ENCODE results near the gene RABL6. TPM values are rescaled to one million over a fixed set of nuclear protein-coding genes. Genes with fewer than 3 reads are reported as not detected.
A peak's percentile ranks its signal among the peaks of the same experiment; 100 is the strongest.

RABL6 gene
- total and polyA plus RNA-seq, 2 of the 4 experiments (the other 2 are of a cell fraction) = 37.1 to 47.5 TPM

- Histone ChIP-seq H4K20me1 (ENCODE audit: insufficient read depth, low read length) (peaks cover 12% of the 10 kb centered on the region), H3K27ac (ENCODE audit: insufficient read depth, low read length) (no peak overlapping the region), H3K9ac (ENCODE audit: low read depth, low read length) (no peak overlapping the region), H3K9me3 (ENCODE audit: control insufficient read depth, insufficient read depth, low read length) (no peaks in the 10 kb centered on the region), H3K4ac (ENCODE audit: low read depth, low read length) (no peak overlapping the region), H3K4me1 (ENCODE audit: control insufficient read depth, insufficient read depth, low read length) (peaks cover 13% of the 10 kb centered on the region), H3K27me3 (ENCODE audit: control insufficient read depth, insufficient read depth, low read length) (no peaks in the 10 kb centered on the region), H3K36me3 (ENCODE audit: control insufficient read depth, insufficient read depth, low read length) (peaks cover 15% of the 10 kb centered on the region; the same call in 1 of the 2 replicates), H2BK15ac (ENCODE audit: low read depth, low read length) (no peak overlapping the region), H2AK9ac (replicated peaks; ENCODE audit: low read depth, low read length, poor library complexity) (peak overlapping the region; percentile 15), H3K4me2 (ENCODE audit: low read depth, low read length) (no peak overlapping the region), H4K8ac (ENCODE audit: low read depth in 2 of 2, low read length in 2 of 2) (no peak overlapping the region), H2AK5ac (ENCODE audit: low read depth, low read length) (no peak overlapping the region), H2BK20ac (ENCODE audit: low read depth, low read length) (no peak overlapping the region), H3K23ac (ENCODE audit: low read depth, low read length) (no peak overlapping the region), H2BK120ac (ENCODE audit: low read depth, low read length) (no peak overlapping the region), H3K9me1 (ENCODE audit: insufficient read depth, low read length) (no peaks in the 10 kb centered on the region), H3K79me1 (ENCODE audit: low read depth in 1 of 2, low read length in 2 of 2) (peaks cover 9 to 20% of the 10 kb centered on the region in 2 experiments; a peak in 2 of 4 replicates), H2AFZ (replicated peaks; ENCODE audit: low read length, poor library complexity) (no peak overlapping the region), H3K14ac (replicated peaks; ENCODE audit: low read depth, low read length) (no peak overlapping the region), H4K5ac (ENCODE audit: low read depth, low read length) (no peak overlapping the region), H3K56ac (ENCODE audit: extremely low read depth, insufficient read depth, low read length) (no peak overlapping the region), H3K4me3 (ENCODE audit: insufficient read depth, low read depth, low read length) (no peak overlapping the region), H4K91ac (ENCODE audit: insufficient read depth, low read depth, low read length) (no peak overlapping the region), H2BK5ac (ENCODE audit: low read depth, low read length, poor library complexity, severe bottlenecking) (no peak overlapping the region), H3K18ac (ENCODE audit: low read depth, low read length) (no peak overlapping the region)
- intact Hi-C loops (cut with micrococcal nuclease) = no loop called here
- ATAC-seq (ENCODE audit: low read depth) (no peak), DNase-seq (no peak)
- dilution Hi-C loops (cut with HindIII; ENCODE audit: low sequenced_read_pairs, unreplicated experiment) = no loop called here
- no TSS peak for BruUV-seq (replicated peaks)
- ChIA-PET CTCF (no interaction called here), POLR2A (ENCODE audit: unreplicated experiment) (no interaction called here)
- no peak for TF ChIP-seq FOS (IDR thresholded peaks at IDR 0.05; ENCODE audit: low read depth, low read length)
- no peak for TF ChIP-seq CEBPB (IDR thresholded peaks at IDR 0.05; ENCODE audit: low read depth, low read length)
- no peak for TF ChIP-seq NFE2L2 (IDR thresholded peaks at IDR 0.05; ENCODE audit: low read depth, low read length)
- TF ChIP-seq RAD21 (IDR thresholded peaks at IDR 0.05; ENCODE audit: low read length) = no peak
- no peak for TF ChIP-seq USF2 (IDR thresholded peaks at IDR 0.05; ENCODE audit: low read depth, low read length)
- no peak for TF ChIP-seq CTCF (conservative IDR thresholded peaks at IDR 0.05; ENCODE audit: low read depth, low read length)
- TF ChIP-seq CHD1 (IDR thresholded peaks at IDR 0.05; ENCODE audit: low read depth, low read length) = no peak
- TF ChIP-seq RCOR1 (IDR thresholded peaks at IDR 0.05; ENCODE audit: insufficient replicate concordance, low read length) = no peak
- no peak for TF ChIP-seq MAFK (IDR thresholded peaks at IDR 0.05; ENCODE audit: low read depth, low read length)
- no peak for TF ChIP-seq MAZ (IDR thresholded peaks at IDR 0.05; ENCODE audit: borderline replicate concordance, low read depth, low read length)
- no peak for TF ChIP-seq POLR2A (IDR thresholded peaks at IDR 0.05; ENCODE audit: low read depth, low read length)
- no peak for TF ChIP-seq SMC3 (IDR thresholded peaks at IDR 0.05; ENCODE audit: low read depth, low read length)
- TF ChIP-seq RFX5 (IDR thresholded peaks at IDR 0.05; ENCODE audit: low read depth, low read length) = no peak
- in situ Hi-C loops (cut with MboI; ENCODE audit: low sequenced_read_pairs) = no loop called here
- 85% methylated on average over 19 of the region's 30 CpGs; no CpG with 5 or more reads in 1 of the 2 experiments for WGBS, 2 experiments (ENCODE audit: extremely low coverage in 2 of 2, insufficient read length in 1 of 2)
Observed at GRCh38 chr9:136854113-136854841, 46.5 kb downstream of the RABL6 start.

Measured in IMR-90 (cell line).